Esophagus squamous epithelium (tissue), 4 donors: Measurements from ENCODE around the gene KCTD1.

ENCODE experiments used
- CTCF ChIP-seq, 6 experiments: fragments of 450-650 bp in 4 of 6; fragments of 200-600 bp in 2 of 6; sonication (generic) in 2 of 6; IDR thresholded peaks; one replicate each; pipeline ENCODE4 v1.5.1; 2016 to 2019; ENCODE audit warnings: antibody characterized with exemption in 6 of 6, mild to moderate bottlenecking in 4 of 6, moderate library complexity in 4 of 6
- POLR2A ChIP-seq, 4 donors: fragments of 450-650 bp; IDR thresholded peaks; one replicate each; pipeline ENCODE4 v1.6.1; 2017; ENCODE audit warnings: antibody characterized with exemption in 4 of 4, mild to moderate bottlenecking in 4 of 4, moderate library complexity in 3 of 4

GRCh38 chr18:26579941-26580618, 31.7 kb upstream of the KCTD1 start:
- TF ChIP-seq CTCF (IDR thresholded peaks at IDR 0.05), result no peak
- TF ChIP-seq POLR2A (IDR thresholded peaks at IDR 0.05), result no peak
